GM12873 (cell line): ENCODE measurements around the gene MGMT.

Experiments used
- CTCF ChIP-seq: IDR thresholded peaks from 2 replicates; pipeline ENCODE4 v1.5.1; 2012; ENCODE audit warnings: low read depth, mild to moderate bottlenecking, moderate library complexity, low read length, control low read depth; ENCODE audit not compliant: insufficient read depth; ENCODE audit errors: missing control alignments

Gene MGMT

GRCh38 chr10:129647590-129647989 lies 180.5 kb downstream of the MGMT start:
- no peak for TF ChIP-seq CTCF

GRCh38 chr10:129648856-129649255 lies 181.8 kb downstream of the MGMT start:
- TF ChIP-seq CTCF = no peak

GRCh38 chr10:129652021-129652420 lies 185.0 kb downstream of the MGMT start:
- no peak for TF ChIP-seq CTCF

GRCh38 chr10:129652521-129653201 lies 185.6 kb downstream of the MGMT start:
- no peak for TF ChIP-seq CTCF

- TF ChIP-seq CTCF = no peak
Observed at GRCh38 chr10:129653428-129653827, 186.4 kb downstream of the MGMT start.

GRCh38 chr10:129653861-129654260 lies 186.8 kb downstream of the MGMT start:
- TF ChIP-seq CTCF = no peak

GRCh38 chr10:129654461-129654860 lies 187.4 kb downstream of the MGMT start:
- no peak for TF ChIP-seq CTCF
